ENCODE measurements around the gene INPP5D.
"Not testable (repeated sequence)": the region's sequence is repeated elsewhere in the genome, so short reads cannot be mapped to it uniquely, and the experiment has no call there.

INPP5D gene

DNA sequence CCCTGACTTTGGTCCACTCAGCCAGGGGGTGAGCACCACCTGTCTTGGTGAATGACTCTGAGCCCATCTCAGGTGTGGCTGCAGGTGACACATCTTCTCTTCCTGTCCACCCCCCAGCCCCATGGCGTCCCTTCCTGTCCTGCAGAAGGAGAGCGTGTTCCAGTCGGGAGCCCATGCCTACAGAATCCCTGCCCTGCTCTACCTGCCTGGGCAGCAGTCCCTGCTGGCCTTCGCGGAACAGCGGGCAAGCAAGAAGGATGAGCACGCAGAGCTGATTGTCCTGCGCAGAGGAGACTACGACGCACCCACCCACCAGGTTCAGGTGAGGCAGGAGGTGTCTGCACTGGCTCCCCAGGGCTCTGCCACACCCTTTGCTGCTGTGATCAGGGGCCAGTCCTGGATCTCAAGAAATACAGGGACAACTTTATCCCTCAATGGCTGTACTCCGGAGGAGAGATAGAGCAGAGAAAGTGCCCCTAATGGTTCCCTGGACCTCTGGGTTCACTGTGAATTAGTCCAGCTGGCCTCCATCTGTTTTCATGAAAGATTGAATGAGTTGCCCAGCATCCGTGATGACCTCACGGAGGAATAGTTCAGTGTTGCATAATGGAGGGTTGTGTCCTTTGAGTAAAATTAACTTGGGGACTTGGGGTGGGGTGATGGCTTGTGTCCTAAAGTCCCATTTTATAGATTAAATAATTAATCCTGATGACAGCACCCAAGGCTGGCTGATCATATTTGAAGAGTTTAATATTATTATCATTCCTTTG, 27.4 kb upstream of the INPP5D start, which contains the start of gene NEU2:
TSS of gene NEU2 (plus strand) at position 122 of the 770 bp plus-strand sequence. CDS start at position 122, 0 bp downstream.
- DNase-seq = no peak

DNA sequence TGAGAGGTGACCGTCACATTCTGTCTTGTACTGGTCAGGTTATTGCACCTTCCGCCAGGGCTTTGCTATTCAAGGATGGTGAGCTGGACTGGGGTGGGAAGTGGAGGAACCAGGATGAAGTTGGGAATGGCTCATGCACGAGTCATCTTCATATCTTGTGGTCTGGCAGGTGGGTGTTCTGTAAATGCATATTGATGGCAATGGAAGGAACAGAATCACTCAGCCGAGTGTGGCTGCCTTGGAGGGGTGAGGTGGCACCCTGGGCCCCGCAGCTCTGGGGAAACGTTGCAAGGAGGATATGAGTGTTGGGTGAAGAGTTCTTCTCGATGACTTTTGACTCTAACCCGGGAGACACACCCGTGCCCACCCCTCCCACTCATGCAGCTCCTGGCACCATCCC, 26.5 kb upstream of the INPP5D start:
- DNase-seq = no peak

GRCh38 chr2:233034091-233034882, 25.9 kb upstream of the INPP5D start:
- DNase-seq = no peak

- DNase-seq = no peak
These were observed 24.5 kb upstream of the INPP5D start for GRCh38 chr2:233035426-233036161.

DNA sequence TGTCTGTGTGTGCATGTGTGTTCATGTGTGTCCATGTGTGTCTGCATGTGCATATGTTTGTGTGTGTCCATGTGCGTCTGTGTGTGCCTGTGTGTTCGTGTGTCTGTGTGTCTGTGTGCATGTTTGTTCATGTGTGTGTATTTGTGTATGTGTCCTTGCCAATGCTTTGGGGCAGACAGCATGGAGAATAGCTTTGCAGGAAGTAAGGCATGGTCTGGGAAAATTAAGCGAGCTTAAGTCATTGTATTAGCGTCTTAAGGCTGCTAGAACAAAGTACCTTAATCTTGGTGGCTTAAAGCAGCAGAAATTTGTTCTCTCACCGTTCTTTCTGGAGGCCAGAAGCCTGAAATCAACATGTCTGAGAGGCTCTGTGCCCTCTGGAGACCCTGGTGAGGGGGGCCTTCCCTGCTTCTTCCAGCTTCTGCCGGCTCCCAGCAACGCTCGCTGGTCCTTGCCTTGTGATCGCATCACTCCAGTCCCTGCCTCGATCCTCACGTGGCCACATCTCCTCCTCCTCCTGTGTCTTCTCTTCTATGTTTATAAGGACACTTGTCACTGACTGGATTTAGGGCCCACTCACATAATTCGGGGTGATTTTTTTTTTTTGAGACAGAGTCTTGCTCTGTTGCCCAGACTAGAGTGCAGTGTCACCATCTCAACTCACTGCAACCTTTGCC, 23.8 kb upstream of the INPP5D start:
- no peak for DNase-seq

DNA sequence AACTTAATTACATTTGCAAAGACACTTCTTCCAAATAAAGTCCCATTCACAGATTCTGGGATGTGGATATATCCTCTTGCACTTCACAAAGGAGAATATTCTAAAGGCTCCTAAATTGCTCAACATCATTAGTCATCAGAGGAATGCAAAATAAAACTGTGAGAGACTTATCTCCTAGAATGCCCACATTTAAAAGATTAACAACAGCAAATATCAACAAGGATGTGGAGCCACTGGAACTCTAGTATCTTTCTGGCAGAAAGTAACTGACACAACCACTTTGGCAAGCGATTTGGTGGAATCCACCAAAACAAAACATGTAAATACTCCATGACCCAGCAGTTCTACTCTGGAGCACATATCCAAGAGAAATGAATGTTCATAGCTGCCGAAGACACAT, 23.1 kb upstream of the INPP5D start:
- no peak for DNase-seq

DNA sequence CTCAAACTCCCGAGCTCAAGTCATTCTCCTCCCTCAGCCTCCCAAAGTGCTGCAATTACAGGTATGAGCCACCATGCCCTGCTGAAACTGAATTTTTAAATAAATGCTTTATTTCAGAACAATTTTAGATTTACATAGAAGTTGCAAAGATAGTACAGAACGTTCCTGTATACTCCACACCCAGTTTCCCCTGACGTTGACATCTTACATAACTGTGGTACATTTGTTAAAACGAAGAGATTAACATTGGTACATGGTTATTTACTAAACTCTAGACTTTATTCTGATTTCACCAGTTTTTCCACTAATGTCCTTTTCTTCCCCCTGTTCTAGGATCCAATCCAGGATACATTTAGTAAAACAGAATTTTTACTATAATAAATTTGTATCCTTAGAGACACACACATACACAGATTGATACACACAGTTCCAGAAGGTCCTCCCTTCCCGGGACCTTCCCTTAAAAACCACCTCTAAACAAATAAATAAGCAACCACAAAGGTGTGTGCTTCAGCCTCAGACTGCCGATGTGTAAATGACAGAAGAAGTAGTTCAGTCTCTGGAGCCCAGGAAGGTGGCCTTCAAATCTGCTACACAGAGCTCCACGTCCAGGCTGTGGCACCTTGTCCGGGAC, 20.8 kb upstream of the INPP5D start:
- DNase-seq = no peak

DNA sequence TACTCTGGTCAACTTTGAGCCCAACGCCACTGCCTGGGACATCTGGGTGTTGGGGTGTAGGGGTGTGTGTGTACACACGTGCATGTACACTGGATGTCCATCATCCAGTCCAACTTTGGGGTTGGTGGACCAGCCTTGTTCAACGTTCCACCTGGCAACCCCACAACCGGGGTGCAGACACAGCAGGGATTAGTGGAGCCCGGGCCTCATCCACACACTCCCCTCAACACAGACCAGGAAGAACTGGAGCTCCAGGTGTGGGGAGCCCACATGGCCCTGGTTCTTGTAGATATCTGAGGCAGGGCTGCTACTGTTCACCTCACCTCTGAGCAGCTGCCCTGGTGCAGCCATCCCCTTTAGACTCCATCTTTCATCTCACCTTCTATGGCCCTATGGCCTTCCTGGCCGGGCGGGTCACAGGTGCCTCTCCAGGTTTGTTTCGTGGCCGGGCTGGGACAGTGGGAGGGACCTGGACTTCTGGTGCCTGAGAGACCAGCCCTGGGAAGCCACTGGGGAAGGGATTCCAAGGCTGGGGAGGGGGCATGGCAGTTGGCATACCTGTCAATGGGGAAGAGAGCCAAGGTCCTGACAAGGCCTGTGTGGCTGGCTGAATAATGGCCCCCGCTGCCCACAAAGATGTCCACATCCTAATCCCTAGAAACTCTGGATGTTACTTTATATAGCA, 20.2 kb upstream of the INPP5D start:
- no peak for DNase-seq

GRCh38 chr2:233040571-233040970, 19.6 kb upstream of the INPP5D start:
- no peak for DNase-seq

- no peak for DNase-seq
These were observed 18.3 kb upstream of the INPP5D start for GRCh38 chr2:233041722-233042323.

DNA sequence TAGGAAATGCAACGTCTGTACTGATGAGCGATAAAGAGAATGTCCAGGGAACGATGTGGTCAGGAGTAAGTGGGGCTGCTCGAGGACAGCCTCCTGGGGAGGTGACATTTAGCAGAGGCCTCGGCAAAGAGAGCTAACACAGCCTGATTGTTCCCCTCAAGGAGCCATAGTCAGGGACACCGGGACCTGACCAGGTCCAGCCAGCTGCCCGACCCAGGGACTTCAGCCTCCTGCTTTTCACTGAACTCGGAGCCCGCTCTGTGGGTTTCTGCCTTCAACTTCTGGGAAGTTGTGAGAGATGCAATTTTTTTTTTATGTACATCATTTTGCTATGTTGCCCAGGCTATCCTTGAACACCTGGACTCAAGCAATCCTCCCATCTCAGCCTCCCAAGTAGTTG, 17.6 kb upstream of the INPP5D start:
- DNase-seq = no peak

DNA sequence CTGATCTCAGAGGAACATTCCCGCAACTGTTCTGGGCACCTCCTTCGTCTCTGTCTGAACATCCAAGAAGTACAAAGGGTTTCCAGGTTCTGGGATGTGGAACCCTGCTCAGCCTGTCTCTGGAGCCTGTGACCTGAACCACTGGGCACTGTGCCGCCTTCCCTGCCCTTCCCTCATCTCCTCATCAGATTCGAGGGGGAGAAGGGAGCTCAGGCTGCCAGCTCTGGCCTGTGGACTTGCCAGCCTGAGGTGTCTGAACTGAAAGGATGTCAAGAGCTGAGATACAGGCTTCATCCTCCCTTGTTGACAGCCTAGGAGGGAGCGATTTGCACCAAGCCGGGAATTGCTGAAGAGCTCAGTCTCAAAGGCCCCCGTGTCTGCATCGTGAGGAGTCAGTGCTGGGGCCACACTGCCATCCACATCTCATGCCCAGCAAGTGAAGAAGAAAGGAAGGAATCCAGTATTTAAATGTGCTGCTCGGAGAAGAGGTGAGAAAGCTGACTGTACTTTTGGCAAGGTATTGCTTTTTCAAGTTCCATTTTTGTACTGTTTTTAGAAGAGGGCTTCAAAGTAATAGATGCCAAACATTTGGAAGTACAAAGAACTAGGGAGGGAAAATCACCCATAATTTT, 15.1 kb upstream of the INPP5D start:
- DNase-seq = no peak

- DNase-seq = no peak
These were observed 12.9 kb upstream of the INPP5D start for GRCh38 chr2:233047206-233047605.

GRCh38 chr2:233047667-233048066, 12.5 kb upstream of the INPP5D start:
- DNase-seq = no peak

- no peak for DNase-seq
These were observed 11.5 kb upstream of the INPP5D start for GRCh38 chr2:233048569-233049193.

GRCh38 chr2:233049194-233049761, 10.9 kb upstream of the INPP5D start:
- no peak for DNase-seq

DNA sequence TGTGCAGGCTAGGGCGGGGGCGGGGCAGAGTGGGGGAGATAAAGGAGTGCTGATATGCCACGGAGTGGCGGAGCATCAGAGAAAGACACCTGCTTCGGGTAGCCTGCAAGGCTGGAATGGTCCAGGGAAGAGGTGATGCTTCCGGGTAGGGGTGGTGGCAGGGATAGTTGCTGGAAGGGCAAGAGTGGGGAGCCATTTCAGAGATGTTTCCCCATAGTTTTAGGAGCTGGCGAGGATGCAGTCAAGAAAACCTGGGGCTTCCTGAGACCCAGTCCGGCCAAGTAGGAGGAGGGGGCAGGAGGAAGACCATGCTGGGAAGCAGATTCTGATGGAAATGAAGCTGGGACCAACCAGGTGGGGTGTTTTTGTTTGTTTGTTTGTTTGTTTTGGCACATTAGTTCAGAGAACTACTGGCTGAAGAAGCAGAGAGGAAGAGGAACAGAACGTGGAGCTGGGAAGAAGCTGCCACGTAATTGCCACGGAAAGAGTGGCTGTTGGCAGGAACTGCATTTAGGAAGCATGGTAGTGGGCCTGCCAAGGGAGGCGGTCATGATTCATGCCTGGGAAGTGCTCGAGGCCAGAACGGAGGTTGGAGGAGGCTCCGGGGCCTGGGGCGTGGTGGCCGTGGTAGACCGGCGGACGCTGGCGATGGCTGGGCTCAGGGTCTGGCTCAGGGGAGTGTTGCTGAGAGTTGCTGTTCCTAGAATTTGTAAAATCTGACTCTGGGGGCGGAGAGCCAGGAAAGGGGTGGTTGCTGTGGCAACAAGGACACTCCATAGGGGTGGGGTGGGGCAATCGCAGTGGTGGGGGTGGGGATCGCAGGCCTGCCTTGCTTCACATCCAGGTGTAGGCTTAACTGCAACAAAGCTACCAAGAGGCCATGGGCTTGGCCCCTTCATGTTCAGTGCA, 8.6 kb upstream of the INPP5D start:
- no peak for DNase-seq

DNA sequence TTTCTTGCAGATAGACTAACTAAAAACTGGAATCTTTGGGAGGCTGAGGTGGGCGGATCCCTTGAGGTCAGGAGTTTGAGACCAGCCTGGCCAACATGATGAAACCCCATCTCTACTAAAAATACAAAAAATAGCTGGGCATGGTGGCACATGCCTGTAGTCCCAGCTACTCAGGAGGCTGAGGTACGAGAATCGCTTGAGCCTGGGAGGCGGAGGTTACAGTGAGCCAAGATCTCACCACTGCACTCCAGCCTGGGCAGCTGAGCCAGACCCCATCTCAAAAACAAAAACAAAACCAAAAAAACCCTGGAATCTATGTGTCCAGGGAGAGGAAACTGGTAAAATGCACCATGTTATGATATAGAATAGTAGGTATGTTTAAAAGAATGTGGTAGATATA, 7.6 kb upstream of the INPP5D start:
- not testable (repeated sequence) for DNase-seq
